GM18873 (cell line): ENCODE results near the gene MSH5.
"Not testable (repeated sequence)": the region's sequence is repeated elsewhere in the genome, so short reads cannot be mapped to it uniquely, and the experiment has no call there.

Source experiments
- ATAC-seq: cut with Tn5 transposase; IDR thresholded peaks from one replicate; pipeline ENCODE4 v1.9.1; 2021; ENCODE audit warnings: mild to moderate bottlenecking, moderate library complexity, moderate number of reproducible peaks; ENCODE audit not compliant: unreplicated experiment, low FRiP score

Gene MSH5

DNA sequence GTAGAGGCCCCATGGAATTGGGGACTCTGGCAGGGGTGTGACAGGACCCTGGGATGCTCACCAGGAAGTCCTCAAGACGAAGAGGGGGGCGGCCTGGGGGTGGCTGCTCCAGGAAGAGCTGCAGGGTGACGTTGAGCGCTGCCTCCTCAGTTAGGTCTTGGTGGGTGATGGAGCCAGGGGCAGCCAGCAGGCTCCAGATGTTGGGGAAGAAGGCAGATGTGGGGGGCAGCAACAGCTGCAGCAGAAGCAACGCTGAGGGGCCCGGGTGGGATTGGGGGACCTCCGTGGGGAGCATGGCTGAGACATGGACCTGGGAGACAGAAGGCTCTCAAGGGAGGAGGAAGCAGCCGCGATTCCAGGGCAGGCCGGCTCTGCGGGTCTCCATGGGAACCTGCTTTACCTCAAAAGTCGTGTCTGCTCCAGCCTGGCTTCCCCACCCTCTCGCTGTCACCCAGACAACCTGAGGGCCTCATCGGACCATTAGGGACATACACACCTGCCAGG is 36.7 kb downstream of the MSH5 start:
- ATAC-seq: no peak

DNA sequence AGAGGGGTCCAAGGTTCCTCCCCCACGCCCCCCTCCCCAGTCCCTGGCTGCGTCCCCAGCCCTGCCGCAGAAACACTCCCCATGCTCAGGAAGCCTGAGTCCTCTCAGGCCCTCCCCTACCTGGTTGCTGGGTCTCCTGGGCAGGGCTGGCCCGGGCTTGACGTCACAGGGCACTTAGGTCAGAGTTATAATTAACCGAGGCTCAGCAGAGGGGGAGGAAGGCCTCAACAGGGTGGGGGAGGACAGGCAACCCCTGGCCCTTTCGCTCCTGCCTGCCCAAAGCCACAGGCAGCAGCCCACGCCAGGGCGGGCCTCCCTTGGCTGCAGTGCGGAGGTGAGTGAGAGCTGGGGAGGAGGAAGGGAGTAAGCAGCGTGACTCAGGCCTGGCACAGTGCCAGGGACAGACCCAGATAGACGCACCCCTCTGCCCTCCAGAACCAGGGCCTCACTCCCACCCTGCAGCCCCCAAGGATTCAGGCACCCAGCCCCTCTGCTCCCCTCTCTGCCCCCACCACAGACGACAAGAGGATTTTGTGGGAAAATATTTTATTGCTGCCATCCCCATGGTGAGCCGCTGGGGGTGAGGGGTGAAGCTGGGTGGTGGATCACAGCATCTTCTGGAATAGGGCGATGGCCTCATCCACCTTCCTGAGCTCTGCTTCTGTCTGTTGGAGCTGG is 37.3 kb downstream of the MSH5 start, which contains the start of gene VWA7:
TSS of gene VWA7 (minus strand) at position 340 of the 678 bp plus-strand sequence. CDS start 549 bp downstream, outside the sequence.
- ATAC-seq: no peak

DNA sequence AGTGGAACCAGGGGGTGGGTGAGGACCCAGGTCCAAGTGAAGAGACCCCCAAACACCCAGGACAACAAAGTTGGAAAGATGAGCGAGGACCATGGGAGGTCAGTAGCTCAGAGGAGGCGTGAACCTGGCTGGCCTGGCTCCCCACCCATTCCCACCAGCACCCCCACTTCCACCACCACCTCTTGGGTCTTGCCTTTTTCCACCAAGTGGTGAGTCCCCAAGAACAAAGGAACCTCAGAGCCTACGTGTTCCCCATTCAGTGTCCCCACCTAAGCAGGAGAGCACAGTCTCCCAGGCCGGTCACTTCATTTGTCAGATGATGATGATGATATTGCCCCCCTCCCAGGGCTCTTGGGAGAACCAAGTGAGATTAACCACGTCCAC is 37.9 kb downstream of the MSH5 start:
- ATAC-seq: no peak

DNA sequence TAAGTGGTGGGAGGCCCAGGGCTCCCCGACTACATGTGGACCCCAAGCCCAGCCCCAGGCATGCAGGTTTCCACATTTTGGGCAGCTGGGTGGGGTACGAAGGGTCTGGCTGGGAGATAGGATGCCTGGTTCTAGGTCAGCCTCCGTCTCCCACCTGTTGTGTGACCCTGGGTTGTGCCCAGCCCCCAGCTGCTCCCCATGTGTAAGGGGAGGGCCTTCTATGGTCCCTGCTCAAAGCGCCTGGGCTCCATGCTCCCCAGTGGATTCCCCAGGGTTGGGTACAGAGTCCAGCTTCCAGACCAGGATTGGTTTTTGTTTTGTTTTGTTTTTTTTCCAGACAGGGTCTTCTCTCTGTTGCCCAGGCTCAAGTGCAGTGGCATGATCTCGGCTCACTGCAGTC is 38.4 kb downstream of the MSH5 start:
- no peak for ATAC-seq

DNA sequence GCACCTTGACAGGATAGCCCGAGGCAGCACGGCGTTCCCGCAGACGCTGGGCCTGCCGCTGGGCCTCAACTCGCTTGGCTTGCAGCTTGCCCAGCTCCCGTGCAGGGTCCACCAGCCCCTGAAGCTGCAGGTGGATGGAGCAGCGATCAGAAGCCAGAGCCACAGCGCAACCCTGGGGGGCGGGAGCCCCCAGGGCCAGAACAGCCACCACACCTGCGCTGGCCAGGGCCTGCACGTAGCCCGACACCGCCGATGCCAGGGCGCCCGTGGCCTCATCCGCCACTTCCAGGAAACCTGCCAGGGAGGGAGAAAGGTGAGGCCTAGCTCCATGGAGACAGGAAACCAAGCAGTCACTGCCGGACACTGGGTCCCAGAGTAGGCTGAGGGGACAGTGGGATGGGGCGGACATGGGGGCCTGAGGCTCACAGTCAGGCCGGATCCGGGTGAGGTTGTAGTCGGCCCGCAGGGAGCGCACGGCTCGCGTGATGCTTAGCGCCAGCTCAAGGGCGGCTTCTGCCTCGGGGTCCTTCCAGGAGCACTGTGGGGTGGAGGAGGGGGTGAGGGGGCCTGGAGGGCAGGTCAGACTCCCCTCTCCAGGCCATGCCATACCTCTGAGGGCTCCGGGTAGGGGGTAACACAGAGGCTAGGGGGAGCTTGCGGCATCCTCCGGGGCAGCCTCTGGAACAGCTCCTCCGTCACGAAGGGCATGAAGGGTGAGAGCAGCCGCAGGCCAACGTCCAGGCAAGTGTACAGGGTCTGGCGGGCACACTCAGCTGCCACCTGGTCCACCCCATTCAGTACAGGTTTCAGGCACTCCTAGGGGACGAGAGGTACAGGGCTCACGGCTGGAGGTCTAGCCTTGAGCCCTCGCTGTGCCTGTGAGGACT is 39.4 kb downstream of the MSH5 start:
- no peak for ATAC-seq

DNA sequence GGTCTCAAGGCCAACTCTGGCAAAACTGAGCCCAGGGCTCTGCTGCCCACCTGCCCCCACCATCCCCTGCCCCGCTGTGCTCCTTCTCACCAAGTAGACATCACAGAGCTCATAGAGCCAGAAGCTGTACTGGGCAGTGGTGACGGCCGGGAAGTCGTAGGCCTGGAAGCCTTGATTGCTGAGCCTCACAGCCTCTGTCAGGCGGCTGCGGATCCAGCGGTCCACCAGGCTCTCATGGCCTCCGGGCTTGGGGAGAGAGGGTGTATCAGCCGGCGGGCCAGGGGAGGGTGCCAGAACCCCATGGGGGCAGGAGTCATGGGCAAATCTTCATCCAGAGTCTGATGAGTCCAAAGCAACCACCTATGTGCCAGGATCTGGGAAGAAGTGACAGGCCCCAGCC is 40.1 kb downstream of the MSH5 start:
- ATAC-seq: no peak

DNA sequence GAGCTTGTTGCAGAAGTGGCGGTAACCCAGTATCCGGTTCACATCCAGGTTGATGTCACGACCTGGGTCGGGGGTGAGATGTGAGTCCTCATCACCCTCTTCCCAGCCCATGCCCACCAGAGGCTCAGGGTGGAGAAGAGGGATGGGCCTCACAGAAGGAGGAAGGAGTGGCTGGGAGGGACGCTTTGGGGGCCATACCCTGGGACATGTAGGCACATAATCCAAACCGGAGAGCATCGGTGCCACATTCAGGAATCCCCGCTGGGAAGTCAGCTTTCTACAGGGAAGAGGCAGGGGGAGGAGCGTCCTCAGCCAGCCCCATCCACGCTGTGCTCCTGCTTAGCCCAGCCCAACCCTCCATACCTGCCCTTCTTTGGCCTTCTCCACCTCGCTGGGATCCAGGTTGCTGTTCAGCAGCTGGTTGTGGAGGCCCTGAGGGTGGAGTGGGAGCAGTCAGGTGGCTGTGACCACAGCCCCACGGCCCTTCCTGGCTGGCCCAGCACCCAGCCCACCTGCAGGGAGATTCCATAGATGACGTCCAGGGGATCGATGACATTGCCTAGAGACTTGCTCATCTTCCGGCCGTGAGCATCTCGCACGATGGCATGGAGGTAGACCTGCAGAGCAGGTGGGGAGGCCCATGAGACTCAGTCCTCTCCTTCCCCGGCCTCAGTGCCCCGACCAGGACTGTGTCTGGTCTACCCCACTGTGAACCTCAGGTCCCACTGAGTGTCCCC is 40.9 kb downstream of the MSH5 start:
- no peak for ATAC-seq

DNA sequence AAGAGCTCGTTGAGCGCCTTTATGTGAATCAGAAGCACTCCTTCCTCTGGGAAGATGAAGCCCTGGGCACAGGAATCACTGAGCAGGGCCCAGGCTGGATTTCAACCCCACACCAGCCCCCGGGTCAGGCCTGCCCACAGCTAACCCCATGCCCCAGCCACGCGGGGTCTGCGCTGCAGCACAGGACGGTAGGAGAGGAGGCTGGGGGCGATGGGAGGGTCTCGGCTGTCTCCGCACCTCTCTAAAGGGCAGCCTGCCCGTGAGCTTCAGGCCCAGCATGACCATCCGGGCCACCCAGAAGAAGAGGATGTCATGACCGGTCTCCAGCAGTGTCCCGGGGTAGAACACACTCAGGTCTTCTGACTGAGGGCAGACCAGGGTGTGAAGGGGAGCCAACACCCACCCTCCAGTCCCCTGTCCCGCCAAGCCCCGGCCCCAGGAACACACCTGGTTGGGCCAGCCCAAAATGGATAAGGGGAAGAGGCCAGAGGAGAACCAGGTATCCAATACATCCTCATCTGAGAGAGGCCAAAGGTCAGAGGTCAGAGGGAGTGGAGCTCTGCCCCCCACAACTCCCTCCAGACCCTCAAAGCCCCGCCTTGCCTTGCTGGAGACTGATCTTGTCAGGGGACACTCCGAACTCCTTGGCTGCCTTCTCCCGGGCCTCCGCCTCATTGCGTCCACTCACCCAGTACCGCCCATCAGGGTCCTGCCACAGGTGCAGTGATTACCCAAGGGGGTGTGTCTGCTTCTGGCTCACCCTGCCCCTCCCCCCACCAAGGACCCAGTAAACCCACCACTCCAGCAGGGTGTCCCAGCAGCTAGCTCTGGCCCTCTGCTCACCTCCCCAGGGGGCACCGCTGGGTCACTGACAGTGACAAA is 41.7 kb downstream of the MSH5 start:
- no peak for ATAC-seq

DNA sequence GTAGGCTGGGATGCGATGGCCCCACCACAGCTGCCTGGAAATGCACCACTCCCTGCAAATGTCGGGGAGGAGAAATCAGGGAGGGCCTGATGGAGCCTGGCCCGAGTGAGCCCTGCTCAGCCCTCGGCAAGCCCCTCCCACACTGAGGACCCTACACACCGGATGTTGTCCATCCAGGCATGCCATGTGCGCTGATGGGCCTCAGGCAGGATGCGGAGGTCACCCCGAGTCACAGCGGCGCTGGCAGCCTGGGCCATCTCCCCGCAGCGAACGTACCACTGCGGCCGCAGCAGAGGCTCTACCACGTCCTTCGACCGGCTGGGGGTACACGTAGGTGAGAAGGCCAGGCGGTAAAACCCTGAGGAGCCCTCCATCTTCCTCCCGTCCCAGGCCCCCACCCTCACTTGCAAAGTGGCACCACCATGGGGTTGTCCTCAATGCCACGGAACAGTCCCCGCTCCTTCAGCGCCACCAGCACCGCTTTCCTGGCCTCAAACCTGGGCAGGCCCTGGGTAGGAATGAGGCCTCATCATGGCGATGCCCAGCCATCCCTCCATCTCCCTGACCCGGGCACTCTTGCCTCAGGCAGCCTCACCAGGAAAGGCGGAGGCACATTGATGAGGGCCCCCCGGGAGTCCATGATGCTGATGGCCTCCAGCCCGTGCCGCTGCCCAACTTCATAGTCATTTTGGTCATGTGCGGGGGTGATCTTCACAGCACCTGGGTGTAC is 42.5 kb downstream of the MSH5 start:
- ATAC-seq: no peak

DNA sequence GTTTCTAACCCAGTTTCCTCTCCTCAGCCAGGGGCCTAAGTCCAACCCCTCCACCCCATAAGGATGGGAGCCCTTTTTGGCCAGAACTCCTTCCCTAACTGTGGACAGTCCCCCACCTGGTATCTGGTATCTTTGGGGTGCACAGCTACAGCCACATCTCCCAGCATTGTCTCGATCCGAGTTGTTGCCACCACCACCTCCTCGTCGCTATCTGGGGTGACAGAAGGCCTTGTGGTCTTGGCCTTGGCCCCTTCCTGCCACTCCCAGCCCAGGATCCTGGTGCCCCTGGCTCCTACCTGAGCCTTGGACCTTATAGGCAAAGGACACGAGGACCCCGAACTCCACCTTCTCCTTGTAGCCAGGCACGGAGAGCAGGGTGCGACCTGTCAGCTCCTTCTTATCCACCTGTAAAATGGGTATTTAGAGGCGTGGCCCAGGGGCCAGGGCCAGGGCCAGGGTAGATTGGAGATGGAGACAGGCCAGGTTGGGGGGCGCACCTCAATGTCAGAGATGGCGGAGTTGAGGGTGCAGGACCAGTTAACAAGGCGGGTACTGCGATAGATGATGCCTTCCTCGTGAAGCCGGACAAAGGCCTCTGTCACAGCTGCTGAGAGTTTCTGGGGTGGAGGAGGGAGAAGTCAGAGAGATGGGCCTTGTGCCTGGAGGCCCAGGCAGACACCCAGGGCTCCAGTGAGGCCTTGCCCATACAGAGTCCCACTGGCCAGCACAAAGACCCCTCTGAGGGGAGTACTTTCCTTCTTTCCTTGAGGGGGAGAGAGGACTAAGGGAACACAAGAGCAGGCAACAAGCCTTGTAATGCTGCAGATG is 44.5 kb downstream of the MSH5 start:
- ATAC-seq: no peak

DNA sequence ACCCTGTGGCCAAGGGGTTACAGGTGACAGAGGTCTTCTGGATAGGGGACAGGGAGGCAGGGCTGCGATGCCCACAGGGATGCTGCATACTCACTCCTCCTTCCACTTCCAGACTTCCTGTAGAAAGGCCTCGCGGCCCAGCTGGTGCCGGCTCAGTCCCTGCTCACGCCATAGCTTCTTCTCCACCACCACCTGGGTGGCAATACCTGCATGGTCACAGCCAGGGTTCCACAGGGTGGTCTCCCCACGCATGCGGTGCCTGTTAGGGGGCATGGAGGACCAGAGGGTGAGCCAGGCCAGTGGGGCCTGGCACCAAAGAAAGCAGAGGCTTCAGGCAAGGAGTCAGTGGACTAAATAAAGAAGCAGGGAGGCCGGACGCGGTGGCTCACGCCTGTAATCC is 45.7 kb downstream of the MSH5 start:
- ATAC-seq: no peak

DNA sequence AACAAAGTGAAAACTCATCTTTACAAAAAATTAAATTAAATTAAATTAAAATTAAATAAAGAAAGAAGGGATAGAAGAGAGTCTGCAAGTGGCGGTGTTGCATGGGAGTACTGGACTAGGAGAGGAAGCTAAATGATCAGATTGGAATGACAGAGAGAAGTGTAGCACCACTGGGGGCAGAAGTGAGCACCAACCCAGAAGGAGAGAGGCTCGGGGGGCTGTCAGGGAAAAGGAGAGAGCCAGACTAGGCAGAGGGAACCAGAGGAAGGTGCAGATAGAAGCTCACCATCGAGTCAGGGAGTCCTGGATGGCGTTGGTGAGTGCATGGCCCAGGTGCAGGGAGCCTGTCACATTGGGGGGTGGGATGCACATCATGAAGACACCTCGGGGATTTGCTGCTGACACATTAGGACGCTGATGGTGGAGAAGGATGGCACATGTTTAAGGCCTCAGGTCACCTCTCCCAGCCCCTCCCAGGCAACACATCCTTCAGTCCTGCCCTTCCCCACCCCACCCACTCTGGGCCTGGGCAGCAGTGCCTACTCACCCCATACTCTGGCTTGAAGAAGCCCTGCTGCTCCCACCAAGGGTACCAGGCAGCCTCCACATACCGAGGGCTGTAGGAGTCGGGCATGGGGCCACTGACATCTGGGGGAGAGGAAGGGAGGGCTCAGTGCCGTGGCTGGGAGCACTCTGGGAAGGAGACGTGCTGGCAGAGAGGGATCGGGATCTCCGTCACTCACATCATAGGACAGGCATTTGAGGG is 51.7 kb downstream of the MSH5 start:
- no peak for ATAC-seq

DNA sequence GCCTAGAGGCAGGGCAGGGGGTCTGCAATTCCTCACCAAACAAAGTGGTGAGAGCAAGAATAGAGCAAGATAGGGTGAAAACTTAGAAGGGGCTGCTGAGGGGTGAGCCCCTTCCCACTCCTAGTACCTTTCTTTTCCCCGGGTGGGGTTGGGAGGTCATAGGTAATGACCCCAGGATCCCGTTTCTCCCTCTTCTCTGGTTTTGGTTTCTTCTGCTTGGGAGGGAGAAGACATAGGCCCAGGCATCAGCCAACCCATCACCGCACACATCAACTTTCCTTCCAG is 52.2 kb downstream of the MSH5 start:
- no peak for ATAC-seq

DNA sequence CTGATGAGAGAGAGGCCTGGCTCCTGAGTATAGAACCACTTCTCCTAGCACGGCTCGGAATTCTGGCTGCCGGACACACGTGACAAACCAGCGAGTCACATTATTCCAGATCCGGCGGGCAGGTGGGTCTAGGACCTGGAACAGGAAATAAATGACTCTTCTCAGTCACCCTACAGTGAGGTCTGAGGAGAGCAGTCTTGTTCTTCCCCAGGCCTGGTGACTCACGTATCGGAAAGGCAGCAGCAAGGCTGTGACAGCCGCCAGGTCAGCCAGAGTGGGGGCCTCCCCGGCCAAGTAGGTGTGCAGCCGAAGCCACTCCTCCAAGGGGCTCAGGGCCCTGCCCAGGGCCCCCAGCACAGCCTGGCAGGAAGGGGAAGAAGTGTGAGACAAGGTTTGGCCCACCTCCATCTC is 53.0 kb downstream of the MSH5 start:
- ATAC-seq: no peak

DNA sequence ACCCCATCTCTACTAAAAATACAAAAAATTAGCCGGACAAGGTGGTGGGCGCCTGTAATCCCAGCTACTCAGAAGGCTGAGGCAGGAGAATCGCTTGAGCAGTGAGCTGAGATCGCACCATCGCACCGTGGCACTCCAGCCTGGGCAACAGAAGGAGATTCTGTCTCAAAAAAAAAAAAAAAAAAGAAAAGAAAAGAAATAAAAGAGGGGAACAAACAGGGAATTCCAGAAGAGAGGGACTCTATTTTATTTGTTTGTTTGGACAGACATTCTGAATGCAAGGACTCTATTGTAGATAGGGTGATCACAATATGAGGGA is 54.1 kb downstream of the MSH5 start:
- ATAC-seq: not testable (repeated sequence)

DNA sequence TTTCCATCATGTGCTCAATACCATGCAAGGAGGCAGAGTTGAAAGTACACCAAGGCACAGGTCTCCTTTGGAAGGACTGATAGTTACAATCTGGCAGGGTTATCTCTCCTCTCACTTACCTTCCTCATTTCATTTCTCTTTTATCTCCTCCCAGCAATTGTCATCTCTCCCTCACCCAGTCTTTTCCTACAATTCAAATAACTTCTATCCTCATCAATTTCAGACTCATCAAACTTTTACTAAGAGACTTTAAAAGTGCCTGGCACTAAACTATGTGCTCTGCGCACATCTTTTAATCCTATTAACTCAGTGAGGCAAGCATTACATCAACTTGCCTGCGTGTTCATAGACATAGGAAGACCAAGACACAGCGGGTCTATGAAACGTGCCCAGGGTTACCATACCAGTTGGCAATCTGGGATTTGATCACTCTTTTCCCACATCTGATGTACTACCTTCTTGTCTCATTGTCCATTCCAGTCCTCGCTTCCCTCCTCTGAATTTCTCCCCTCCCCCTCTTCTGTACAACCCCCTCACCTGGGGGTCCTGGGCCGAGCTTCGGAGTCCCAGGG is 54.6 kb downstream of the MSH5 start:
- no peak for ATAC-seq

DNA sequence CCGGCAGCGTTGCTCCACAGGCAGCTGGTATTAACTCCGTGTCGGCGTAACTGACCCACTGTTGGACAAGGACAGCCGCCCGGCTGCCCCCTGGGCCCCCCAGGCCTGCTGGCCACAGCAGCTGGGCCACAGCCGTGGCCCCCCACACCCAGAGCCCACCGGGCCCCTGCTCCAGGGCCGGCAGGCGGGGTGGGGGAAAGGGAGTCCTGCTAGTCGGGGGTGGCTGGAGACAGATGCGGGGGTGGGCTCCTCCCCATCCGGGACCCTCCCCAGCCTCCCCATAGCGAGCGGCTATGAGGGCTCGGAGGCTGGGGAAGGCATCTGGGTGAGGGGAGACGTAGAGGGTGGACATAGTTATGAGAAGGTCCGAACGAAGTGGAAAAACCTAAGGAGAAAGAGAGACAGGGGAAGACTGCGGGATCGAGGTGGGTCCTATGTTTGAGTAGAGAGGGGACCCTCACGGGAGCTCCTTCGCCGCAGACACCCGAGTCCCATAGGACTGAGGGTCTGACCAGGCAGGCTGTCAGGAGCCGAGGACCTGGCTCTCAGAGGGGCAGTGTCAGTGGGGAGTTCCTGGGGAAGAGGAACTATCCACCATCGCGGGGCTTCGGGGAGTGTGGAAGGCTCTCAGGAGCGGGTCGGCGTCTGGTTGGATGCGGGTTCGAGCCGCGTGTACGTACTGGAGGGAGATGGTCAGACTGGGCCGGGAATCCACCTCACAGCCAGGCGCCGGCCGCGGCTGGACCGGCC is 55.2 kb downstream of the MSH5 start:
- ATAC-seq: no peak
